Breast epithelium (tissue), 3 donors: Measurements from ENCODE around the gene CEP55.

Experiments
- CTCF ChIP-seq, 3 donors: fragments of 450-650 bp; IDR thresholded peaks; one replicate each; pipeline ENCODE4 v1.5.1; 2016 to 2017; ENCODE audit warnings: antibody characterized with exemption in 3 of 3, mild to moderate bottlenecking in 3 of 3, moderate library complexity in 3 of 3
- POLR2A ChIP-seq: fragments of 450-650 bp; IDR thresholded peaks from one replicate; pipeline ENCODE4 v1.6.1; 2016; ENCODE audit warnings: antibody characterized with exemption, mild to moderate bottlenecking, moderate library complexity

- no peak for TF ChIP-seq CTCF (IDR thresholded peaks at IDR 0.05)
- no peak for TF ChIP-seq POLR2A
Measured at GRCh38 chr10:93475871-93476270, 20.5 kb upstream of the CEP55 start.
